ENCODE data around the gene PNLIP. TPM values are rescaled to one million over a fixed set of nuclear protein-coding genes. Genes with fewer than 3 reads are reported as not detected.

PNLIP gene
- total and polyA plus RNA-seq, 9 donors, result 0.12 to 0.20 (median 0.17) TPM; not detected in 4

DNA sequence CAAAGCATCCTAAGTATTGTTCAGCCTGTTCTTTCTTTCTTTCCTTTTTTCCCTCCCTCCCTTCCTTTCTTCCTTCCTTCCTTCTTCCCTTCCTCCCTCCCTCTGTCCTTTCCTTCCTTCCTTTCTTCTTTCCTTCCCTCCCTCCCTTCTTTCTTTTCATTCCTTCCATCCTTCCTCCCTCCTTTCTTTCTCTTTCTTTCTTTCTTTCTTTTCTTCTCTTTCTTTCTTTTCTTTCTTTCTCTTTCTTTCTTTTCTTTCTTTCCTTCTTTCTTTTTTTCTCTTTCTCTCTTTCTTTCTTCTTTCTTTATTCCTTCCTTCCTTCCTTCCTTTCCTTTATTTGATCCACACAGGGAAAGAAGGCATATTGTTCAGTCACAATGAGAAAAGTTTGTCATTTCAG lies 21.2 kb downstream of the PNLIP start:
- Histone ChIP-seq H3K9me3 (replicated peaks; ENCODE audit: control insufficient read depth, low read depth, low read length) (no peaks in the 10 kb centered on the region), H3K4me3 (ENCODE audit: low read length) (no peak overlapping the region), H3K4me1 (ENCODE audit: control insufficient read depth, insufficient read depth, low read length) (no peaks in the 10 kb centered on the region), H3K27ac (ENCODE audit: low read length) (no peak overlapping the region), H3K36me3 (ENCODE audit: control insufficient read depth, insufficient read depth, low read length) (no peaks in the 10 kb centered on the region), H3K27me3 (ENCODE audit: control insufficient read depth, insufficient read depth, low read length) (no peaks in the 10 kb centered on the region)
- no peak for DNase-seq

DNA sequence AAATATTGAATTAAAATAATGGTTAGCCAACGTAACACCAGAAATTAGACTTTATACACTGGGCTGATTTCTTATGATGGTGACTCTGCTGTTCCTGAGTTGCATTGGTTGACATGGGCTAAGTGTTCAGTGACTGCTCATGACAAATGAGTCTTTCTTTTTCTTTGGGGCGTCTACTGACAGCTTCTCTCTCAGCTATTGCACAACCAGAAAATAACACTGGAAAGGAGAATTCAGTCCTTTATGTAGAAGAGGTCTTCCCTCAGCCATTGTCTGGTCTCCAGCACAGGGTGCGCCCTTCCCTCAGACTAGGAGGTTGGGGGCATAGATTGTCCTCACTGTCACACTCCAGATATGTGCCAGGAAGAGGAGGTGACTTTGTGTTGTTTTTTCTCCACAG lies 21.6 kb downstream of the PNLIP start:
- no peaks in the 10 kb centered on the region for H3K36me3 ChIP-seq (ENCODE audit: control insufficient read depth, insufficient read depth, low read length)
- no peak overlapping the region for H3K27ac ChIP-seq (ENCODE audit: low read length)
- H3K4me3 ChIP-seq (ENCODE audit: low read length), result no peak overlapping the region
- H3K27me3 ChIP-seq (ENCODE audit: control insufficient read depth, insufficient read depth, low read length), result no peaks in the 10 kb centered on the region
- no peaks in the 10 kb centered on the region for H3K9me3 ChIP-seq (replicated peaks; ENCODE audit: control insufficient read depth, low read depth, low read length)
- DNase-seq, result no peak
- H3K4me1 ChIP-seq (ENCODE audit: control insufficient read depth, insufficient read depth, low read length), result no peaks in the 10 kb centered on the region
- WGBS (ENCODE audit: insufficient coverage), result no CpG with 5 or more reads among the region's 3 CpGs

DNA sequence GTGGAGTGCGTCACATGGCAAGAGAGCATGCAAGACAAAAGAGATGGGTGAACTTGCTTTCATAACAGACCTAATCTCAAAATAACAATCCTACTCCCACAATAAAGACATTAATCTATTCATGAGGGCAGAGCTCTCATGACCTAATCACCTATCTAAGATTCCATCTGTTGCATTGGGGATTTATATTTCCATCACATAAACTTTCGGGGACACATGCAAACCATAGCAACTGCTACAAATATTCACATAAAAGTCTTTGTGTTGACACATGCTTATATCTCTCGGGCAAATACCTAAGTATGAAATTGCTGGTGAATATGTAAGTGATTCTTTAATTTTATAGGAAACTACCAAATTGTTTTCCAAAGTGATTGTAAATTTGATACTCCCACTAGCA lies 29.1 kb downstream of the PNLIP start:
- Histone ChIP-seq H3K27ac (ENCODE audit: low read length) (no peak overlapping the region), H3K9me3 (replicated peaks; ENCODE audit: control insufficient read depth, low read depth, low read length) (no peaks in the 10 kb centered on the region), H3K27me3 (ENCODE audit: control insufficient read depth, insufficient read depth, low read length) (no peaks in the 10 kb centered on the region), H3K36me3 (ENCODE audit: control insufficient read depth, insufficient read depth, low read length) (no peaks in the 10 kb centered on the region), H3K4me1 (ENCODE audit: control insufficient read depth, insufficient read depth, low read length) (no peaks in the 10 kb centered on the region), H3K4me3 (ENCODE audit: low read length) (no peak overlapping the region)
- DNase-seq, result no peak
- no CpG with 5 or more reads among the region's 3 CpGs for whole genome bisulfite sequencing (ENCODE audit: insufficient coverage)

DNA sequence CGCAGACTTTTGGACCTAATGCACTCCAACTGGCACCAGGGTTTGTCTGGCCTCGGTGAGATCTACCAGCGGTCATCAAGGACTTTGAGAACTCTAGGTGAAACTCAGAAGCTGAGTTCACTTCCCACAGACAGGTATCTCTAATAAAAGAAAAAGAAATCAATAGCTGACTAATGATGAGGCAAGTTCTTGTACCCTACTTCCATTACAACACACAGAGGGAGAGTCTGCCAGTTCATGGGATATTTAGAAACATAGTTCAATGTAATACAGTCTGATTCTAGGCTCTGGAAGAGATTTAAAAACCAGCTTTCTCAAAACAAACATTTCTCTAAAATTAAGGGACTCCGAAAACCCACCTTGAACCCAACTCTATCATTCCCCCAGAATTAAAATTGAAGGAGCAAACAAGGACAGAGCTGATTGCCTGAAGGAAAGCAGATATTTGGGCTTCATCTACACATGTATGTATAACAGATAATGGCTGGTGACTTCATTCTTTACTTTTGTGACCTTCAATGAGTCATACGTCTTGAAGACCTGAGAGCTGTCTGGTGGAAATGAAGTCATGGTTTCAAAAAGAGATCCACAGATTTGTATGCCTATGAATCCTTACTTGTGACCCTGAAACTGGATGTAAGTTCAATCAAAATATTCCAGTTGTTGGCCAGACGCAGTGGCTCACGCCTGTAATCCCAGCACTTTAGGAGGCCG lies 42.3 kb downstream of the PNLIP start:
- Histone ChIP-seq H3K27ac (ENCODE audit: low read length) (no peak overlapping the region), H3K27me3 (ENCODE audit: control insufficient read depth, insufficient read depth, low read length) (no peaks in the 10 kb centered on the region), H3K9me3 (replicated peaks; ENCODE audit: control insufficient read depth, low read depth, low read length) (peaks cover 3% of the 10 kb centered on the region), H3K4me3 (ENCODE audit: low read length) (no peak overlapping the region), H3K36me3 (ENCODE audit: control insufficient read depth, insufficient read depth, low read length) (no peaks in the 10 kb centered on the region), H3K4me1 (ENCODE audit: control insufficient read depth, insufficient read depth, low read length) (no peaks in the 10 kb centered on the region)
- DNase-seq, result no peak
- WGBS (ENCODE audit: insufficient coverage), result 89% methylated on average over 4 of the region's 8 CpGs

DNA sequence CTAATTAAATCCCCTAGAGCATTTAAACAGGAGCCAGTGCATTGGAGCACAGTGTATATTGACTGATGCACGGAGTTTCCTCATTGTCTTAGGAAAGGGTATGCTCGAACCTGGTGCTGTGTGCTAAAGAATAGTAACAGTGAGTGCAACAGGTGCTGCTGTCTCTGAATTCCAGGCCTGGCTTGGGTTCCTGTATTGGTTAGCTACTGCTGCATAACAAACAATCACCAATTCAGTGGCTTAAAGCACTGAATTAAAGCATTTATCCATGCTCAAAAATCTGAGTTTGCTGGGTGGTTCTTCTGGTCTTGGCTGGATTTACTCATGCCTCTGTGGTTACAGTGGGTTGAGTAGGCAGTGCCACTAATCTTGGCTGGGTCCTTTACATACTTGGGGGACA lies 43.3 kb downstream of the PNLIP start:
- H3K36me3 ChIP-seq (ENCODE audit: control insufficient read depth, insufficient read depth, low read length), result no peaks in the 10 kb centered on the region
- H3K4me1 ChIP-seq (ENCODE audit: control insufficient read depth, insufficient read depth, low read length), result no peaks in the 10 kb centered on the region
- peaks cover 3% of the 10 kb centered on the region for H3K9me3 ChIP-seq (replicated peaks; ENCODE audit: control insufficient read depth, low read depth, low read length)
- WGBS (ENCODE audit: insufficient coverage), result no CpG with 5 or more reads among the region's 2 CpGs
- H3K27me3 ChIP-seq (ENCODE audit: control insufficient read depth, insufficient read depth, low read length), result no peaks in the 10 kb centered on the region
- no peak overlapping the region for H3K27ac ChIP-seq (ENCODE audit: low read length)
- no peak for DNase-seq
- H3K4me3 ChIP-seq (ENCODE audit: low read length), result no peak overlapping the region

DNA sequence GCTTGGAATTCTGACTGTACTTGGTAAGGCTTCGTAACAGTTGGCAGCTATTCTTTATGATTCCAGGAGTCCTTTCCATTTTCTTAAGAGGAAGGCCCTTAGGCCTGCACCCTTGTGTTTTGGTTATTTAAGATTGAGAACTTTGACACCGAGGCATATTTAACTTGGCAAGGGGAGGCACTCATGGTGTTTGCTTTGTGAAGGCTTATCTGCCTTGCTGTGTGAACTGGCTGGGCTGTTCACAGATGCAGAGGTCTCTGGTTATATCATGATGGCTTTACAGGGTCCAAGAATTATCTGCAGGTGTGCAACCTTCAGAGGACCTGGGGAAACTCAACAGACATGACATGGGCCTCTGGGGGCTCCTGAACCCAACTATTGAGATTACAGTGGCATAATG lies 44.2 kb downstream of the PNLIP start:
- H3K9me3 ChIP-seq (replicated peaks; ENCODE audit: control insufficient read depth, low read depth, low read length), result peaks cover 3% of the 10 kb centered on the region
- no peak overlapping the region for H3K4me3 ChIP-seq (ENCODE audit: low read length)
- no peak overlapping the region for H3K27ac ChIP-seq (ENCODE audit: low read length)
- H3K4me1 ChIP-seq (ENCODE audit: control insufficient read depth, insufficient read depth, low read length), result no peaks in the 10 kb centered on the region
- WGBS (ENCODE audit: insufficient coverage), result 80% methylated on average over 1 of the region's 2 CpGs
- H3K27me3 ChIP-seq (ENCODE audit: control insufficient read depth, insufficient read depth, low read length), result no peaks in the 10 kb centered on the region
- H3K36me3 ChIP-seq (ENCODE audit: control insufficient read depth, insufficient read depth, low read length), result no peaks in the 10 kb centered on the region
- no peak for DNase-seq

DNA sequence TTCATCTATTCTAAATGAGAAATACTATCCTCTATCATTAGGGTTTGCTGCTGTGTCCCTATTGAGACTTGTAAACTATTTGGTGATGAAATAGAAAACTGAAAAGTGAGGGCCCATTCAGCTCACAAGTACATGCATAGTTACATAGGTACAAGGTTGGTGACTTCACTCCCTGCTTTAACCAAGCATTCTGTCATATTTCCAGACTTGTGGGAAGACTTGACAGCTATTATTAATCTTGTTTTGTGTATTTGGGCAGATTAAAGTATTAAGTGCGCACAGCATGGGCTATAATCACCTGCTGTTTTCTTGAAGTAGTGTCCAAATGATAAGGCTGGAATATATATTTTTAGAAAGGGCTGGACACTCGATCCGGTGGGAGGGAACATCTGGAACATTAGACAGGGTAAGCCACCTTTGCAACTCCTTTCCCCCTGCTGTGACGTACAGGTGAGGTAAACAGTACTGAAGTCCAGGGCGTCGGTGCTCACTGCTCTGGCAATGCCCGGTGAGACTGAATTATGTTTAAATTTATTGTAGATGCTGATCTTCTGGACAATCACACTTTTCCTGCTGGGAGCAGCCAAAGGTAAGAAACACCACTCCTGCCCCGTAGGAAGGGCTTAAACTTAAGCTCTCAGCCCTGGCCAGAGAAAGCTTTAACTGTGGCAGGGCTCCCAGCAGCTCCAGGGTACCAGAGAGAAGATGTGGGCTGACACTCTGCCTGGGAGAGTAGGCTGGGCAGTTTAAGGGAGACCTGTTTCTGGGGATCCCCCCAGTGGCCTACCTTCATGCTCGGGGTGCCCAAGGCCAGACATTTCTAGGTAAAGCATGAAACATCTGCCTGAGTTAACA lies 45.1 kb downstream of the PNLIP start, which contains the start of gene PNLIPRP1:
TSS of gene PNLIPRP1 (plus strand) at position 370 of the 855 bp plus-strand sequence. CDS start at position 541, 171 bp downstream.
- Histone ChIP-seq H3K9me3 (replicated peaks; ENCODE audit: control insufficient read depth, low read depth, low read length) (peaks cover 3% of the 10 kb centered on the region), H3K4me3 (ENCODE audit: low read length) (no peak within 1 kb of the TSS), H3K4me1 (ENCODE audit: control insufficient read depth, insufficient read depth, low read length) (no peaks in the 10 kb centered on the region), H3K36me3 (ENCODE audit: control insufficient read depth, insufficient read depth, low read length) (no peaks in the 10 kb centered on the region), H3K27ac (ENCODE audit: low read length) (no peak within 1 kb of the TSS), H3K27me3 (ENCODE audit: control insufficient read depth, insufficient read depth, low read length) (no peaks in the 10 kb centered on the region)
- 62% methylated on average over 4 of the region's 9 CpGs for WGBS (ENCODE audit: insufficient coverage)
- no peak for DNase-seq

DNA sequence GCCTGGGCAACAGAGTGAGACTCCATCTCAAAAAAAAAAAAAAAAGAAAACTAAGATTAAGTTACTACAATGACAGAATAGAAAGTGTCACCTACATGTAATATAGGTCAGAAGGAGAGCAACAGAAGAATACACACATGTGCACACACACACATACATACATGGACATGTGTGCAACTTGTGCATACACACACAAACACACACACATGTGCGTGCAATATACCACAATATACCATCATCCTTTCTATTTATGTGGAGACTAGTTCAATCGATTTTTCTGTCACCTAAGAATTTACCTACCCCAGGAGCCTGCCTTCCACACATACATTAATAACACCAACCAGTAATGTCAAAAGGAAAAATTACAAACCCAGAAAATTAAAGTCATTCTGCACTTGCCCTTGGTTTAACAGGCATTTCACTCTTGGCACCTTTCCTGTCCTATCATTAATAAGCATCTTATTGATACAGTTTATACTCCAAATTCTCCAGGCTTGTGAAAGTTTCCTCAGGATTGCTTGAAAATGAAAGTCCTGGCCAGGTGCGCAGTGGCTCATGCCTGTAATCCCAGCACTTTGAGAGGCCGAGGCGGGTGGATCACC lies 47.5 kb downstream of the PNLIP start:
- H3K4me1 ChIP-seq (ENCODE audit: control insufficient read depth, insufficient read depth, low read length), result no peaks in the 10 kb centered on the region
- H3K27me3 ChIP-seq (ENCODE audit: control insufficient read depth, insufficient read depth, low read length), result no peaks in the 10 kb centered on the region
- peaks cover 3% of the 10 kb centered on the region for H3K9me3 ChIP-seq (replicated peaks; ENCODE audit: control insufficient read depth, low read depth, low read length)
- H3K4me3 ChIP-seq (ENCODE audit: low read length), result no peak overlapping the region
- no peaks in the 10 kb centered on the region for H3K36me3 ChIP-seq (ENCODE audit: control insufficient read depth, insufficient read depth, low read length)
- WGBS (ENCODE audit: insufficient coverage), result 71% methylated on average over 4 of the region's 5 CpGs
- H3K27ac ChIP-seq (ENCODE audit: low read length), result no peak overlapping the region
- DNase-seq, result no peak

DNA sequence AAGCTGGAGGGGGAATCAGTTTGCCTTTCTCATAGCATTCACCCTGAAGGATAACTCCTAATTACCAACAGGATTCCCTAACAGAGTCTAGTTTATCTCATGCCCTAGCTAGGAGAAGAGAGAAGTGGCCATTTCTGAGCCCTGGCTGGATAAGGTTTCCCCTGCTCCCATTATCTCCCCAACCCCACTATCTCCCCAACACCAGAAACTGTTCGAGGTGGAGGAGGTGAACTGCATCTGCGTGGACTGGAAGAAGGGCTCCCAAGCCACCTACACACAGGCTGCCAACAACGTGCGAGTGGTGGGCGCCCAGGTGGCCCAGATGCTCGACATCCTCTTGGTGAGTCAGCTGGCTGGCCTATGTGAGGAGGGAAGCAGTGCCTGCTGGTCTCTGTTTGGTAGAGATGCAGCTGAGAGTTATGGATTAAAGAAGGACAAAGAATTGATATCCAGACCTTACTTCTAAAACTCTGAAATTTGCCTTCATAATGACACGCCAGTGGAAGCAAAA lies 48.8 kb downstream of the PNLIP start:
- no peak for DNase-seq
- Histone ChIP-seq H3K4me1 (ENCODE audit: control insufficient read depth, insufficient read depth, low read length) (no peaks in the 10 kb centered on the region), H3K4me3 (ENCODE audit: low read length) (no peak overlapping the region), H3K27ac (ENCODE audit: low read length) (no peak overlapping the region), H3K27me3 (ENCODE audit: control insufficient read depth, insufficient read depth, low read length) (no peaks in the 10 kb centered on the region), H3K36me3 (ENCODE audit: control insufficient read depth, insufficient read depth, low read length) (no peaks in the 10 kb centered on the region), H3K9me3 (replicated peaks; ENCODE audit: control insufficient read depth, low read depth, low read length) (no peaks in the 10 kb centered on the region)
- WGBS (ENCODE audit: insufficient coverage), result no CpG with 5 or more reads among the region's 7 CpGs

DNA sequence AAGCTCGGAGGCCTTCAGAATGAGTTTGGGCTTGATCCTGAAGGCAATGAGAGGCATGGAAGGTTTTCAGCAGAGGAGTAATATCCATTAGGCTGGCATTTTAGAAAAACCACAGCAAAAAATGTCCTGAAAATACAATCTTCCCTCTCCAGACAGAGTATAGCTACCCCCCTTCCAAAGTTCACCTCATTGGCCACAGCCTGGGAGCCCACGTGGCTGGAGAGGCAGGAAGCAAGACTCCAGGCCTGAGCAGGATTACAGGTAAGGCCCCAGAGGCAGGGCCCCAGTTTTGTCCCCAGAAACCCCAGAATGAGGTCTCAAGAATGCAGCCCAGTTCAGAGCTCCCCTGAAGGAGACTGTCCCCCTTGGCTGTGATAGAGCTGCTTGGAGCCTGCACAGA lies 50.3 kb downstream of the PNLIP start:
- Histone ChIP-seq H3K4me1 (ENCODE audit: control insufficient read depth, insufficient read depth, low read length) (no peaks in the 10 kb centered on the region), H3K27ac (ENCODE audit: low read length) (no peak overlapping the region), H3K27me3 (ENCODE audit: control insufficient read depth, insufficient read depth, low read length) (no peaks in the 10 kb centered on the region), H3K9me3 (replicated peaks; ENCODE audit: control insufficient read depth, low read depth, low read length) (no peaks in the 10 kb centered on the region), H3K4me3 (ENCODE audit: low read length) (no peak overlapping the region), H3K36me3 (ENCODE audit: control insufficient read depth, insufficient read depth, low read length) (no peaks in the 10 kb centered on the region)
- DNase-seq, result no peak
- 44% methylated on average over 1 of the region's 2 CpGs for WGBS (ENCODE audit: insufficient coverage)
